HG03457 (cell line): ENCODE results near the gene PLEKHG7.

Experiments used
- ATAC-seq: cut with Tn5 transposase; IDR thresholded peaks from one replicate; pipeline ENCODE4 v1.9.1; 2021; ENCODE audit warnings: moderate number of reproducible peaks; ENCODE audit not compliant: unreplicated experiment

PLEKHG7 gene

GRCh38 chr12:92703786-92704185 is 997 bp downstream of the PLEKHG7 start:
- no peak for ATAC-seq

- ATAC-seq: no peak
These were observed 3.8 kb downstream of the PLEKHG7 start for GRCh38 chr12:92706594-92706993.

- ATAC-seq: no peak
These were observed 5.1 kb downstream of the PLEKHG7 start for GRCh38 chr12:92707926-92708325.

- no peak for ATAC-seq
These were observed 12.8 kb downstream of the PLEKHG7 start for GRCh38 chr12:92715625-92716024.

GRCh38 chr12:92717202-92717601 is 14.4 kb downstream of the PLEKHG7 start:
- ATAC-seq: no peak

- ATAC-seq: no peak
These were observed 15.7 kb downstream of the PLEKHG7 start for GRCh38 chr12:92718483-92718990.

GRCh38 chr12:92719674-92720073 is 16.9 kb downstream of the PLEKHG7 start:
- ATAC-seq: no peak

- ATAC-seq: no peak
These were observed 18.3 kb downstream of the PLEKHG7 start for GRCh38 chr12:92721130-92721529.

- ATAC-seq: no peak
These were observed 18.9 kb downstream of the PLEKHG7 start for GRCh38 chr12:92721656-92722055.

GRCh38 chr12:92722897-92723296 is 20.1 kb downstream of the PLEKHG7 start:
- ATAC-seq: no peak

- ATAC-seq: no peak
These were observed 24.1 kb downstream of the PLEKHG7 start for GRCh38 chr12:92726850-92727249.

- ATAC-seq: no peak
These were observed 27.1 kb downstream of the PLEKHG7 start for GRCh38 chr12:92729773-92730305.

- no peak for ATAC-seq
These were observed 28.0 kb downstream of the PLEKHG7 start for GRCh38 chr12:92730758-92731157.

- no peak for ATAC-seq
These were observed 29.4 kb downstream of the PLEKHG7 start for GRCh38 chr12:92732216-92732615.

- ATAC-seq: no peak
These were observed 29.9 kb downstream of the PLEKHG7 start for GRCh38 chr12:92732716-92733115.

GRCh38 chr12:92733181-92733580 is 30.4 kb downstream of the PLEKHG7 start:
- ATAC-seq: no peak

- no peak for ATAC-seq
These were observed 30.9 kb downstream of the PLEKHG7 start for GRCh38 chr12:92733661-92734060.

GRCh38 chr12:92735131-92735721 is 32.4 kb downstream of the PLEKHG7 start:
- no peak for ATAC-seq

GRCh38 chr12:92736605-92737004 is 33.8 kb downstream of the PLEKHG7 start:
- ATAC-seq: no peak

- no peak for ATAC-seq
These were observed 35.4 kb downstream of the PLEKHG7 start for GRCh38 chr12:92737855-92738850.

GRCh38 chr12:92739113-92739512 is 36.3 kb downstream of the PLEKHG7 start:
- ATAC-seq: no peak

GRCh38 chr12:92740411-92740810 is 37.6 kb downstream of the PLEKHG7 start:
- no peak for ATAC-seq
